MV-4-11 (cell line): Measurements from ENCODE around the gene LCNL1.
"Not testable (repeated sequence)": the region's sequence is repeated elsewhere in the genome, so short reads cannot be mapped to it uniquely, and the experiment has no call there.

Experiments used
- DNase-seq: peaks from one replicate; lab custom pipeline; 2025; lab: John Stamatoyannopoulos, UW

Gene LCNL1

GRCh38 chr9:136994180-136994887 is 11.5 kb downstream of the LCNL1 start:
- no peak for DNase-seq

- DNase-seq: no peak
Measured at GRCh38 chr9:136994888-136995230, 12.1 kb downstream of the LCNL1 start.

GRCh38 chr9:136995362-136995761 is 12.6 kb downstream of the LCNL1 start:
- no peak for DNase-seq

GRCh38 chr9:136995772-136996311 is 13.0 kb downstream of the LCNL1 start:
- no peak for DNase-seq

GRCh38 chr9:136996361-136997292 is 13.8 kb downstream of the LCNL1 start, which contains the start of gene CLIC3:
Gene CLIC3, minus strand, starts transcription at chr9:136996568. Its CDS starts 25 bp downstream, at chr9:136996543.
- DNase-seq: peak; percentile 51

- DNase-seq: no peak
Measured at GRCh38 chr9:136997371-136997770, 14.6 kb downstream of the LCNL1 start.

- DNase-seq: peak; percentile 6
Measured at GRCh38 chr9:136997830-136998234, 15.0 kb downstream of the LCNL1 start.

GRCh38 chr9:137000177-137000930 is 17.6 kb downstream of the LCNL1 start:
- peak; percentile 95 for DNase-seq

- no peak for DNase-seq
Measured at GRCh38 chr9:137001857-137002645, 19.3 kb downstream of the LCNL1 start.

GRCh38 chr9:137002646-137003041 is 19.9 kb downstream of the LCNL1 start:
- no peak for DNase-seq

GRCh38 chr9:137004285-137004684 is 21.5 kb downstream of the LCNL1 start:
- DNase-seq: not testable (repeated sequence)

- peak; percentile 22 for DNase-seq
Measured at GRCh38 chr9:137006116-137007003, 23.6 kb downstream of the LCNL1 start.

- DNase-seq: no peak
Measured at GRCh38 chr9:137007108-137007815, 24.5 kb downstream of the LCNL1 start.

- DNase-seq: no peak
Measured at GRCh38 chr9:137007816-137008270, 25.1 kb downstream of the LCNL1 start.

GRCh38 chr9:137008312-137008711 is 25.5 kb downstream of the LCNL1 start:
- no peak for DNase-seq

- no peak for DNase-seq
Measured at GRCh38 chr9:137009217-137009616, 26.4 kb downstream of the LCNL1 start.

- no peak for DNase-seq
Measured at GRCh38 chr9:137009938-137010732, 27.3 kb downstream of the LCNL1 start.

- DNase-seq: no peak
Measured at GRCh38 chr9:137011156-137011555, 28.4 kb downstream of the LCNL1 start.
